Activated naive CD4-positive, alpha-beta T cell treated with anti-CD3 and anti-CD28 coated beads for 36 hours (primary cell): Measurements from ENCODE around the gene SYT13. TPM values are rescaled to one million over a fixed set of nuclear protein-coding genes. Genes with fewer than 3 reads are reported as not detected.

ENCODE experiments used
- CTCF ChIA-PET: fragments of 350-600 bp; sonication (Branson Sonifier 250); formaldehyde crosslinking; loops from one replicate; lab custom pipeline; 2021; ENCODE audit warnings: antibody characterized with exemption; lab: Charles Lee
- DNase-seq: peaks from one replicate; pipeline ENCODE4 v3.0.0-alpha.2; 2020
- H3K27ac Mint-ChIP-seq: one replicate; pipeline ENCODE4 v1.8.0; 2021; ENCODE audit warnings: mild to moderate bottlenecking, mixed read lengths
- H3K27me3 Mint-ChIP-seq: one replicate; pipeline ENCODE4 v1.8.0; 2021; ENCODE audit warnings: low read depth, mixed read lengths
- H3K36me3 Mint-ChIP-seq: one replicate; pipeline ENCODE4 v1.8.0; 2021; ENCODE audit warnings: low read depth, mixed read lengths
- H3K4me1 Mint-ChIP-seq: one replicate; pipeline ENCODE4 v1.8.0; 2021; ENCODE audit warnings: low read depth, mixed read lengths
- H3K4me3 Mint-ChIP-seq: one replicate; pipeline ENCODE4 v1.8.0; 2021; ENCODE audit warnings: mild to moderate bottlenecking, moderate library complexity, mixed read lengths
- H3K9me3 Mint-ChIP-seq: one replicate; pipeline ENCODE4 v1.8.0; 2021; ENCODE audit warnings: mixed read lengths
- intact Hi-C: fragments of 100-400 bp; cut with micrococcal nuclease; formaldehyde crosslinking; loops from one replicate; pipeline ENCODE4 v1.15.1; 2023
- total RNA-seq, 2 experiments: library from RNA; stranded (reverse); gene quantifications; one replicate each; pipeline ENCODE4 v1.2.3, GENCODE V29; 2021

The SYT13 gene
- total RNA-seq, 2 experiments from 2014 or later: not detected

DNA sequence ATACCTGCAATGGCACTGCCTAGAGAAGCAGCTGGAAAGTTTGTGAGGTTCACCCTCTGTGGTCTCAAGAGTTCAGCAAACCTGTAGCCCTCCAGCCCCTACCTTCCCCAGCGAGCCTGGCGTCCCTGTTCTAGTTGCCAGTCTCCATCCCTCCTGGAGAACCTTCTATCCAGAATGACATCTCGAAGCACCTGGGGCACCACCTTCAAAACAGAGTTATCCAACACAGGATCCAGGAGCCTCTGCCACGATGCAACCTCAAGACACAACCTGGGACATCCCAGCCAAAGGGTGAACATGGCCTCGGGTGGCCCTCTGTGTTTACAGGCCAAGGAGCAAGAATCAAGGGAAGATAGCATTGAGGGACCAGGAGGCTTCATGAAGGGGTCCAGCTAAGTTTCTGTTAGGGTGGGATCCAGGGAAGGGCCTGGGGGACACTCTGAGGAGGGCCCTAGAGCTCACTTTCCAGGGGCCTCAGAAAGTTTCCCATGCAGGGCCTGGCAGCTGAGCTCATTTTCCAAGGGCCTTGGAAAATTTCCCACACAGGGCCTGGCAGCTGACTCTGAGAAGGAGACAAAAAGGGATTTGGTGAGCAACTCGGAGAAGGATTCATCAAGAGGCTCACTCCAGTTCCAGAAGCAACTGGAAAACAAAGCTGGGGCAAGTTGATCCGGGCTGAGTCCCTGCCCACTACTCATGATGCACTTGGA lies 36.9 kb upstream of the SYT13 start:
- Mint-ChIP-seq H3K36me3 (no peaks in the 10 kb centered on the region), H3K4me3 (no peak overlapping the region), H3K27ac (no peak overlapping the region), H3K4me1 (no peaks in the 10 kb centered on the region), H3K9me3 (no peaks in the 10 kb centered on the region), H3K27me3 (peaks cover 8% of the 10 kb centered on the region)
- DNase-seq: no peak
- CTCF ChIA-PET: interaction anchor here (0.5 kb wide), 1 partner anchor 203 kb away, joined by 3 read pairs; no protein-coding TSS in a partner anchor
- intact Hi-C loops: no loop called here

DNA sequence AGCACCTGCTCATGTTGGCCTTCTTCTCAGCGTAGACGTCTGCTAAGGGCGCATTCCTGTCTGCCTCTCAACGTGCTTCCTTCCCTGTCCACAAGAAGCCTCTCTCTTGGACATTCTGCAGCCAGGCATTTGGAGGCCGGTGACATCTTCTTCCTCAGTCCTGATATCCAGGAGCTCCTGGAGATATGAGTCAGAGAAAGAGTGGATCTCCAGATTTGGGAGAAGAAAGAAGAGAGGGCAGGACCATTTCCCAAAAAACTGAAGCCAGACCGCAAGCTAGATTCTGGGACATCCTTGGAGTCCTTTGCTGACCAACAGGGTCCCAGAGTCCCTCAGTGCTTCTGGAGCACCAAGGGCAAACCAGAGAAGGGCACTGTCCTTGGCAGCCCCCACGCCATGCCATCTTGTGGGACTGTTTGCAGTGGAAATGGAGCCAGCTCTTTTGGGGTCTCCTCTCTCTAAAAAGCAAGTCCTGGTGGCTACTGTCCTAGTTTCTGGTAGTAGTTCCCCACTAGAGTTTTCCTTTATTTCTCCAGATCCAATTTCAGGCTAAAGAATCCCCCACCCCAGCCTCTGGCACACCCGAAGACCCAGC lies 36.1 kb upstream of the SYT13 start:
- no peaks in the 10 kb centered on the region for H3K4me1 Mint-ChIP-seq
- CTCF ChIA-PET: no interaction called here
- peaks cover 5% of the 10 kb centered on the region for H3K27me3 Mint-ChIP-seq
- no peaks in the 10 kb centered on the region for H3K9me3 Mint-ChIP-seq
- intact Hi-C loops: no loop called here
- no peak overlapping the region for H3K4me3 Mint-ChIP-seq
- no peaks in the 10 kb centered on the region for H3K36me3 Mint-ChIP-seq
- no peak overlapping the region for H3K27ac Mint-ChIP-seq
- no peak for DNase-seq

DNA sequence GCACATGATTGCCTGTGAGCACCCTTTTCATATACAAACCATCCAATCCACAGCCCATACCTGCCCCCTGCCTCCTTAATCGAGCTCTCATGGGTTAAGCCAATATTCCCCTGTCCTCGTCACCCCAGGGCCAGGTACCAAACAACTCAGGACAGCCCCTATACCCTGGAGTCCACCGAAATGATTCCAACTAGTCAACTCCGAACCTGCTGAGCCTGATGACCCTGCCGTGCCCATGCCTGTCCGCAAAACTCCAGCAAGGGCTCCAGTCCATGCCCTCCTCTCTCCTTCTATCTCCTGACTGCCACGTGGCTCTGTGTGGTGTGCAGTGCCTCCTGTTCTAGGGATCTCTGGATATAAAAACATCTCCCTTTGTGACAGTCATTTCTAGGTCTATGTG lies 35.5 kb upstream of the SYT13 start:
- Mint-ChIP-seq H3K9me3 (no peaks in the 10 kb centered on the region), H3K36me3 (no peaks in the 10 kb centered on the region), H3K4me1 (no peaks in the 10 kb centered on the region), H3K4me3 (no peak overlapping the region), H3K27me3 (peaks cover 8% of the 10 kb centered on the region), H3K27ac (no peak overlapping the region)
- intact Hi-C loops: no loop called here
- CTCF ChIA-PET: no interaction called here
- DNase-seq: no peak

DNA sequence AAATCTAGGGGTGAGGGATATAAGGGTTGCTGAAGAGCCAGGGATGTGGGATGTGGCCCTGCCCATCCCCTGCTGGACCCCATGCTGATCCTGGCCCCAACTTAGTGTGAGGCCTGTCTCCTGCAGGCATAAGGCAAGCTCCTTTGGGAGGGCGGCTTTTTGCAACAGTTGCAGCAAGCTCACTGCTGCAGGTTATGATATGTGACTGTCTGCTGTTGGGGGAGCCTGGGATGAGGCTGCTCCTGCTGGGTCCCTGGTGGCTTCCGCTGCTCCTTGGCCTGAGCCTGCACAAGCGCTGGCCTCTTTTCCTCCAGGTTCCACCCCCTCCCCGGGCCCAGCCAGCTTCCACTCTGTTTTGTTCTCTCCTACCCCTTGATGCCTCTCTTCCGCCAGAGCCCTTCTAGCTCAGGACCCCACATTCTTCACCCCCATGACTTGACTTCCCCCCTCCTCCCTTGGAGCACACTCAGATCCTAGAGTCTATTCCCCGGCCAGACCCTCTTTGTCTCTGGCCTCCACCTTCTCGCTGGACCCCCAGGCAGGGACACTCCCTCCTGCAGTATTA lies 35.0 kb upstream of the SYT13 start:
- DNase-seq: no peak
- intact Hi-C loops: no loop called here
- H3K4me1 Mint-ChIP-seq: no peaks in the 10 kb centered on the region
- peaks cover 10% of the 10 kb centered on the region for H3K27me3 Mint-ChIP-seq
- CTCF ChIA-PET: no interaction called here
- H3K36me3 Mint-ChIP-seq: no peaks in the 10 kb centered on the region
- no peaks in the 10 kb centered on the region for H3K9me3 Mint-ChIP-seq
- H3K27ac Mint-ChIP-seq: no peak overlapping the region
- H3K4me3 Mint-ChIP-seq: no peak overlapping the region

DNA sequence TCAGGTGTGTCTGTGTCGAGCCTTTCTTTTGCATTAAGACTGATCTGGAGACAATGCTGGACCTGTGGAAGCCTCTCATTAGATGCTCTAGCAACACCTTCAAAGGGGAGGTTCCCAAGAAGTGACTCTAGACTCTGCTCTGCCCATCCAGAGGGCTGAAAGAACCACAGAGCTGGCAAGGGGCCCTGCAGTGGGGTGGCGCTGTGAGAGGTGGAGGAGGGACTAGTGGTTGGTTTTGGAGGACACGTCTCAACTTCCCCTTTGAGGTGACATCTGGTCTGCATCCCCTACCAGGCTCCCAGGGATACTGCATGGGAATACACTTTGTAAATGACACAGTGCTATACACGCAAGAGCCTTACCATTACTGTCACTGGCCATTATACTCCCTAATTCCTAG lies 34.2 kb upstream of the SYT13 start:
- Mint-ChIP-seq H3K27ac (no peak overlapping the region), H3K27me3 (peaks cover 9% of the 10 kb centered on the region)
- CTCF ChIA-PET: interaction anchor here (1.4 kb wide), 1 partner anchor 394 kb away, joined by 3 read pairs; no protein-coding TSS in a partner anchor

DNA sequence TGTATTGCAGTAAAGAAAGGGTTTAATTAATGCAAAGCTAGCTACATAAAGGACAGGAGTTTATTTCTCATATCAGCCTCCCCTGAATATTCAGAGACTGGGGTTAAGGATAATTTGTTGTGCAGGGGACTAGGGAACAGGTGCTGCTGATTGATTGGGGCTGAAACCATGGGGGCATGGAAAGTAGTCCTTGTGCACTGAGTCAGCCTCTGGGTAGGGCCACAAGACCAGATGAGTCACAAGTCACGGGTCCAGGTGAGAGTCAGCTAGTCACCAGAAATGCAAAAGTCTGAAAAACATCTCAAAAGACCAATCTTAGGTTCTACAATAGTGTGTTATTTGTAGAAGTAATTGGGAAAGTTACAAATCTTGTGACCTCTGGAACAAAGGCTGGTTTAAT lies 32.9 kb upstream of the SYT13 start:
- no peaks in the 10 kb centered on the region for H3K9me3 Mint-ChIP-seq
- no peaks in the 10 kb centered on the region for H3K4me1 Mint-ChIP-seq
- peaks cover 8% of the 10 kb centered on the region for H3K27me3 Mint-ChIP-seq
- no peak overlapping the region for H3K27ac Mint-ChIP-seq
- no peak for DNase-seq
- no peak overlapping the region for H3K4me3 Mint-ChIP-seq
- H3K36me3 Mint-ChIP-seq: no peaks in the 10 kb centered on the region
- CTCF ChIA-PET: interaction anchor here (1.4 kb wide), 1 partner anchor 392 kb away, joined by 3 read pairs; no protein-coding TSS in a partner anchor
- intact Hi-C loops: no loop called here

More for the DNA sequence above, 34.2 kb upstream of the SYT13 start:
- H3K9me3 Mint-ChIP-seq: no peaks in the 10 kb centered on the region
- no peaks in the 10 kb centered on the region for H3K4me1 Mint-ChIP-seq
- intact Hi-C loops: no loop called here
- no peaks in the 10 kb centered on the region for H3K36me3 Mint-ChIP-seq
- DNase-seq: no peak
- H3K4me3 Mint-ChIP-seq: no peak overlapping the region

DNA sequence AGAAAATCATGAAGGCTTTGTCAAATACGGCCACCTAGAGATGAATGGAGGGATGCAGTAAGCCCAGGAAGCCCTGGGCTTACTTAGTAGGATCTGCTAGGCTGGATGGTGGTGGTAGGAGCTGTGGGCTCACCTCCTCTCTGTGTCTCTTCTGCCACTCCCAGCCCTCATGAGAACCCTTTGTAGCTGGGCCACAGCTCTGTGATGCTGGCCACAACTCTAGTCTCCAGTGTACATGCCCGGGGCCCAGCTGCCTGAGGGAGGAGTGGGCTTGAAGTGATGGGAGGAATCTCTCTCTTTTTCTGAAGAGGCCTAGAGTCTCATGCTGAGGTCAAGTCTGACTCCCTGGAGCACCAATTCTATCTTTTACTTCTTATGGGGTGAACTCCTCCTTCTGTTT lies 32.4 kb upstream of the SYT13 start:
- CTCF ChIA-PET: interaction anchor here (1.3 kb wide), 1 partner anchor 383 kb away, joined by 3 read pairs; no protein-coding TSS in a partner anchor
- Mint-ChIP-seq H3K4me1 (no peaks in the 10 kb centered on the region), H3K27ac (no peak overlapping the region), H3K9me3 (no peaks in the 10 kb centered on the region), H3K27me3 (peaks cover 8% of the 10 kb centered on the region), H3K36me3 (no peaks in the 10 kb centered on the region), H3K4me3 (no peak overlapping the region)
- intact Hi-C loops: no loop called here
- DNase-seq: no peak

DNA sequence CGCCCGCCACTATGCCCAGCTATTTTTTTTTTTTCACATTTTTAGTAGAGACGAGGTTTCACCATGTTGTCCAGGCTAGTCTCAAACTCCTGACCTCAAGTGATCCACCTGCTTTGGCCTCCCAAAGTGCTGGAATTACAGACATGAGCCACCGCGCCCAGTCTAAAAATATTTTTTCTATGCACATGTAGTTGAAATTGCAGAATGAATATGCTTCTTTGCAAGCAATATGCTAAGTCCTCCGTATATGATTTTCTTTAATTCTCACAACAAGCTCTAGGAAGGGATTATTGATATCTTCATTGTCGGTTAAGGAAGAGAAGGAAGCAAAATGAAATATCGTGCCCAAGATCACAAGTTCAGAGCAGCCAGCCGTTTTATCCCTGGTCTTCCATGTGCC lies 30.1 kb upstream of the SYT13 start:
- CTCF ChIA-PET: interaction anchor here (0.6 kb wide), 1 partner anchor 413 kb away, joined by 3 read pairs; no protein-coding TSS in a partner anchor
- Mint-ChIP-seq H3K9me3 (no peaks in the 10 kb centered on the region), H3K4me3 (no peak overlapping the region), H3K27me3 (peaks cover 6% of the 10 kb centered on the region), H3K27ac (no peak overlapping the region), H3K36me3 (no peaks in the 10 kb centered on the region), H3K4me1 (no peaks in the 10 kb centered on the region)
- intact Hi-C loops: no loop called here
- no peak for DNase-seq

DNA sequence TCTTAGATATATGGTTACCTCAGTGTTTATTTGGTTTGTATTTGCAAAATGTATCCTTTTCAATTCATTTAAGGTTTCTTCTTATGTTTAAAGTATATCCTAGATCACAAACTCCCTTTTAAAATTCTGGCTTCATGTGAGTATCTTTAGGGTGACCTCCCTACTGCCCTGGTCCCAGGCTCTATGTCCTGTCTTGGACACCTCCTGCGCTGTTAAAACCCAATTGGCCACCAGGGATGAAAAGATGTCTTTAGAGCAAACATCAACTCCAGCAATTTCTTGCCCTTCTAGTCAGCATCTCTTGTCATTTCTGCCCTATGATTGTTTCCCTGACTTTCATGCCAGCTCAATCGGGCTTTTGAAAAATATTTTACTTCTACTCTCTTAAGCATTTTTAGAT lies 28.8 kb upstream of the SYT13 start:
- CTCF ChIA-PET: no interaction called here
- Mint-ChIP-seq H3K27ac (no peak overlapping the region), H3K36me3 (no peaks in the 10 kb centered on the region), H3K4me3 (no peak overlapping the region), H3K4me1 (no peaks in the 10 kb centered on the region), H3K27me3 (peaks cover 6% of the 10 kb centered on the region), H3K9me3 (no peaks in the 10 kb centered on the region)
- intact Hi-C loops: no loop called here
- DNase-seq: no peak

DNA sequence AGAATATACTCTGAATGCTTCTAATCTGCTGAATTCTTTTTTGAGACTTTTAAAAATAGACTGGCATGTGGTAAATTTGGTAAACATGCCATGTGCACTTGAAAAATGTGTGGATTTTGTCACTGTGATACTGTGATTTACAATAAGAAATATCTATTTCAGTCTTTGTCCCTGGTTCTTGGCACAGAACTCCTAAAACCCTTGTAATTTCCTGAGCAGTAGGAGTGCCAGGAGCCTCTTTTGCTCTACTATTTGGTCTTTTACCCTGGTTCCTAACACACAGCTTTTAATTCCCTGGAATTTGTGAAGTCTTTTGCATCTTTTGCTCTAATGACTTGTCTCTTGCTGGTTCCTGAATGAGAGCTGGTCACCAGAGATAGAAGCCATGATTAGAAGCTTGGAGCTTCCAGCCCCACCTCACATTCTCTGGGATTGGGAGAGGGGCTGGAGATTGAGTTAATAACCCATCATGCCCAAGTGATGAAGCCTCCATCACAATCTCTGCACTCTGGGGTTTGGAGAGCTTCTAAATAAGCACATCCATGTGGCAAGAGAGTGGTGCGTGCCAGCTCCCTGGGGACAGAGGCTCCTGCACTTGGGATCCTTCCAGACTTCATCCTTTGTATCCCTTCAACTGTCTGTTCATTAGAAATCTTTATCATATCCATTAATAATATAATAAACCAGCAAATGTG lies 27.2 kb upstream of the SYT13 start:
- Mint-ChIP-seq H3K36me3 (no peaks in the 10 kb centered on the region), H3K9me3 (no peaks in the 10 kb centered on the region), H3K4me1 (no peaks in the 10 kb centered on the region), H3K27me3 (peaks cover 9% of the 10 kb centered on the region), H3K27ac (no peak overlapping the region), H3K4me3 (no peak overlapping the region)
- DNase-seq: no peak
- intact Hi-C loops: no loop called here
- CTCF ChIA-PET: interaction anchor here (0.7 to 1.1 kb wide), 3 partner anchors 20 to 202 kb away, joined by 3 to 4 read pairs (median 3); no protein-coding TSS in a partner anchor

DNA sequence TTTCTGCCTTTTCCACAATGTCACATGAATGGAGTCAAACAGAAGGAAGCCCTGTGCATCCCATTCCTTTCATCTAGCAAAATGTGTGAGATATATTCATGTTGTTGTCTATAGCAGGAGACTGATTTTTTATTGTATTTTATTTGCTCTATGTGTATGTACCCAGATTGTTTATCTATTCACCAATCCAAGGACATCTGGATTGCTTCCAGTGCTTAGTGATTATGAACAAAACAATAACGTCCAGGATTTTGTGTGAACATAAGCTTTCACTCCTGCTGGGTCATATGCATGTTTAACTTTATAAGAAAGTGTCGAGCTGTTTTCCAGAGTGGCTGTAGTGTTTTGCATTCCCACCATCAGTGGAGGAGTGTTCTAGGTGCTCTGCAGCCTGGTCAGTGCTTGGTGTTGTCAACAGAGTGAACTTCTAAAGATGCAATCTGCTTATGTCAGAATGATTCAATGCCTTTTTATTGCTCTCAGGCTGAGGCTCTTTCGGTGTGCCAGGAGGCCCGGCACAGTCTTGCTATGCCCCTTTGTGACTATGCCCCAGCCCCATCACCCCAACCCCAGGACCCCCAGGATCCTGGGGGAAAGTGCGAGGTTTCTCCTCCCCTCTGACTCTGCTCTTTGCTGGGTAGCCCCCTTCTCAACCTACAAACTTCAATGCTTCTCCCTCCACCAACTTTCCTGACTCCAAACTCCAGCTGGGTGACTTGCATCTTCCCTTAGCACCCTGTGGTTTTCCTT lies 19.9 kb upstream of the SYT13 start:
- Mint-ChIP-seq H3K36me3 (no peaks in the 10 kb centered on the region), H3K27ac (no peak overlapping the region), H3K9me3 (no peaks in the 10 kb centered on the region), H3K27me3 (peaks cover 5% of the 10 kb centered on the region), H3K4me1 (no peaks in the 10 kb centered on the region), H3K4me3 (no peak overlapping the region)
- CTCF ChIA-PET: interaction anchor here (1.1 to 2.4 kb wide), 2 partner anchors 196 to 201 kb away, joined by 3 to 8 read pairs; no protein-coding TSS in a partner anchor
- DNase-seq: no peak
- intact Hi-C loops: no loop called here

DNA sequence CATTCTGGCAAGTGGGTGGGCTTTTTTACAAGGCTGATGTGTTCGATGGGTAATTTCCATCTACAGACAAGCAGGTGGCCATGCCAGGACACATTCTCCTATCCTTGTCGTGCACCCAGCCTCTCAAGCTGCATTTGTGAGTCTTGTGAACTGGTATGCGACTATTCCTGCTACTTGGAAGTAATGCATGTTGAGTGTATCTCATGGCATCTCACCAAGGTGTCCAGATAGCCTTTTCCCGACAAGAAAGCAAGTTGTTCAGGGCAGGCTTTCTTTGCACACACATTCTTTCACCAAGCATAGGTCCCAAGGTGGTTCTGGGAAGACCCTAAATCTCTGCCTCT lies 18.8 kb upstream of the SYT13 start:
- Mint-ChIP-seq H3K27me3 (peaks cover 5% of the 10 kb centered on the region), H3K27ac (no peak overlapping the region), H3K4me3 (no peak overlapping the region), H3K4me1 (no peaks in the 10 kb centered on the region), H3K36me3 (no peaks in the 10 kb centered on the region), H3K9me3 (no peaks in the 10 kb centered on the region)
- CTCF ChIA-PET: interaction anchor here (1.2 to 2.4 kb wide), 2 partner anchors 81 to 194 kb away, joined by 3 to 8 read pairs; no protein-coding TSS in a partner anchor
- no peak for DNase-seq
- intact Hi-C loops: no loop called here
